Activated naive CD4-positive, alpha-beta T cell treated with anti-CD3 and anti-CD28 coated beads, Interleukin-2, amount 50 U/mL, for 72 hours (primary cell): ENCODE measurements around the gene CALML6. TPM values are rescaled to one million over a fixed set of nuclear protein-coding genes. Genes with fewer than 3 reads are reported as not detected.

Experiments
- ATAC-seq, 2 donors: fragments of 150-1000 bp; cut with Tn5 transposase; 2 replicates each; pipeline ENCODE4 v1.10.0; 2021; ENCODE audit warnings: mild to moderate bottlenecking in 2 of 2, moderate library complexity in 2 of 2
- DNase-seq, 2 donors: peaks; one replicate each; pipeline ENCODE4 v3.0.0; 2021 to 2022; ENCODE audit warnings: low spot score in 2 of 2
- H3K27ac Mint-ChIP-seq, 2 donors: one replicate each; pipeline ENCODE4 v1.8.0; 2022; ENCODE audit warnings: mild to moderate bottlenecking in 2 of 2, mixed read lengths in 2 of 2
- H3K36me3 Mint-ChIP-seq, 2 donors: one replicate each; pipeline ENCODE4 v1.8.0; 2022; ENCODE audit warnings: mixed read lengths in 2 of 2
- H3K9me3 Mint-ChIP-seq, 2 donors: one replicate each; pipeline ENCODE4 v1.8.0; 2022; ENCODE audit warnings: mixed read lengths in 2 of 2
- total RNA-seq, 2 donors: library from RNA; stranded (reverse); gene quantifications; one replicate each; pipeline ENCODE4 v1.2.3, GENCODE V29; 2022

Gene CALML6
- total RNA-seq, 2 donors from 2014 or later = 1.4 to 2.6 TPM

DNA sequence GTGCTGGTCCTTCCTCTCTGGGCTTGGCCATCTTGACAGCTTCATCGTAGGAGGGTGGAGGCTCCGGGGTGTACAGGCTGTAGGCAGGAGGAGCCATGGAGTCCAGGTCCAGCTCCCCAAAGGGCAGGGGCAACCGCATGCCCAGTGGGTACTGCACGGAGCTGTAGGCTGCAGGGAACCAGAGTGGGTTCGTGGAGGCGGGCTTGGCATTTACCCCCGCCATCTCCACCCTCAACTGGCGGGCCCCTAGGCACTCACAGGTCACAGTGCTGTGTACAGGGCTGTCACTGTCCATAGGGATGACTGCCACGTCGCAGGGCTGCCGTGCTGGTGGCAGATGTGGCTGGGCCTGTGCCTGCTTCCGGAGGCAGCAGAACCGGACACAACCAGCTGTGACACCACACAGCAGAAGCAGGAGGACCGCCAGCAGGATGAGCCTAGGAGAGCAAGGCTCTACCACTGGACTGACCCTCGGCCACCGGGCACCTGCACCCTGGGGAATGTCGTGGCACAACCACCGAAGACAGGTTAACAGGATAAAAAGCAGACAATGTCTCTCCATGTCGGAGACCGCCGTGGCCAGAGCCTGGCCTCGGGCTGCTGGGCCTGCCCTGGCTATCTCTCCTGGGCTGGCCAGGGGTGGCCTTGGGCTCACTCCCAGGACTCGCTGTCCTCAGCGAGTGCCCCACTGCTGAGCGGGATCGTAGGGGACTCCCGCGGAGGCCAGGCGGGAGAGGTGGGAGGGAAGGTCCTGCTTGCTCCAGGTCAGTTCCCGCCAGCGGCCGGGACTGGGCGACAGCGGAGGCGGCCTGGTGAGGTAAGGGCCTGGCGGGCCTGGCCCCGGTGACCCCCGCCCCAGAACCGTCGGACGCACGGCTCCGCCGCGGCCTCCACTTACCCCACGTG is 3.2 kb downstream of the CALML6 start:
- Mint-ChIP-seq H3K27ac (no peak overlapping the region), H3K9me3 (no peaks in the 10 kb centered on the region), H3K36me3 (no peaks in the 10 kb centered on the region)
- no peak for ATAC-seq
- peak in 1 of 2 donors; percentile 68 for DNase-seq

GRCh38 chr1:1918901-1919303 is 3.8 kb downstream of the CALML6 start, which contains the start of gene TMEM52:
Gene TMEM52, minus strand, starts transcription at chr1:1919279. Its CDS starts 14 bp downstream, at chr1:1919265.
- Mint-ChIP-seq H3K36me3 (no peaks in the 10 kb centered on the region), H3K9me3 (no peaks in the 10 kb centered on the region), H3K27ac (no peak within 1 kb of the TSS)
- DNase-seq (peak in 1 of 2 donors; percentile 71), ATAC-seq (peak; percentile 6 to 50)

DNA sequence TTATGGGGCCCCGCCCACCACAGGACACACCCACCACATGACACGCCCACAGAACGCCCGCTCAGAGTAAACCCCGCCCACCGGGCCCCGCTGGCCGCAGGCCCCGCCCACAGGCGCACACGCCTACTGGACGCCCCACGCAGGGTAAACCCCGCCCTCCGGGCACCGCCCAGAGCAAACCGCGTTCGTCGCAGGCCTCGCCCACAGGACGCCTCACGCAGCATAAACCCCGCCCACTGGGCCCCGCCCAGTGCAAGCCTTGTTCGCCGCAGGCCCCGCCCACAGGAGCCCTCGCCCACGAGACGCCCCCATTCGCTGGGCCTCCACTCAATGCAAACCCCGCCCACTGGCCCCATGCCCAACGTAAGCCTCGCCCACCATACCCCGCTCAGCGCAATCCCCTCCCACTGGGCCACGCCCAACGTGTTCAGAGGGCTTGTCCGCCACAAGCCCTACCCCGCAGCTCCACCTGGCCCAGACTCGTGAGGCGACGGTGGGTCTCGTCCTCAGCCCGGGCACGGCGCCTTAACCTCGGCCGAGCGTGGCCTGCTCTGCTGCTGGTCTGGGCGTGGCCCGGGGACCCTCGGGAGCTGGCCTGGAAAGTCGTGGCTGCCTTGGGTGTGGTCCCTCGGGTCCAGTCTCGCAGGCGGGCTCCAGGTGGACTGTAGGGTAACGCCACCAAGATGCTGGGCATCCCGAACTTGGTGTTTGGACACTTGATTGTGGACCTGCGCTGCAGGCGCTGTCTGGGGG is 4.4 kb downstream of the CALML6 start:
- DNase-seq (peak; percentile 98 to 100), ATAC-seq (peak; percentile 86 to 92)
- no peaks in the 10 kb centered on the region for H3K36me3 Mint-ChIP-seq
- H3K27ac Mint-ChIP-seq = no peak overlapping the region
- no peaks in the 10 kb centered on the region for H3K9me3 Mint-ChIP-seq

GRCh38 chr1:1920057-1920607 is 5.1 kb downstream of the CALML6 start:
- Mint-ChIP-seq H3K27ac (no peak overlapping the region), H3K9me3 (no peaks in the 10 kb centered on the region), H3K36me3 (no peaks in the 10 kb centered on the region)
- DNase-seq (no peak), ATAC-seq (no peak)

DNA sequence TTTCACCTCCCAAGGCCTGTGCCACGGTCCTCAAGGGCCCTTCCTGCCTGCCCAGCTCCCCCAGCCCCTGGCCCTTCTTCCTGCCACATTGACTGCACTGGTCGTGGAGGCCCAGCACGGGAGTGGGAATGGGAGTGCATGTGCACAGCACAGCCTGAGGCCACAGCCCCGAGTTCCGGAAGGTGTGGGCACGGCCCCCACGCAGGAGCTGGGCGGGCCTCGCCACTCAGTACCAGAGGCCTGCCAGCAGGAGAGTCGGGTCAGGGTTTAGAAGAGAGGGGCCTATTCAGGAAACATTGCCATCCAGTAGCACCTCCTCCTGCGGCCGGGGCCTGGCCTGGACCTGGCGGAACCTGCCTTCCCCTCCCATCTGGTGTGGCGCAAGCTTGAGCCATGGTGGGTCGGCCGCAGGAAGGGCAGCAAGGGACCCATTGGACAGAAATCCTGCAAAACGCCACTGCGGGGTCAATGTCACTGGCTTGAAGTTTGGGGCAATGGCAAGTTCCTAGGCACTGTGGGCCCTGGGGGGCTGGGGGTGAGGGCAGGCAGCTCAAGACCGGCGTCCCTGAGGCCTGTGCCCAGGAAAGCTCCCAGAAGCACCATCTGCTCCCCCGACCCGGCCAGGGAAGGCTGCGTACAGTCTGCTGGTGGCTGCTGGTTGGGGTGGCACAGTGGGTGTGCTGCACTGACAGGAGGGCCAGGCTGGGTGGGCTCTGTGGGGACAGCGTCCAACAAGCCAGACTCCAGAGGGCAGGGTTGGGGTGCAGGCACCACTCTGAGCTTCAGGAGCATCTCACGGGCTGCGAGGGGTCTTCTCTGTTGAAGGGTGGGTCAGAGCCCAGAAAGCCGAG is 5.8 kb downstream of the CALML6 start:
- no peak overlapping the region for H3K27ac Mint-ChIP-seq
- no peak for DNase-seq
- no peak for ATAC-seq
- no peaks in the 10 kb centered on the region for H3K9me3 Mint-ChIP-seq
- H3K36me3 Mint-ChIP-seq = no peaks in the 10 kb centered on the region

- ATAC-seq (no peak), DNase-seq (no peak)
- no peaks in the 10 kb centered on the region for H3K9me3 Mint-ChIP-seq
Observed at GRCh38 chr1:1921459-1921862, 6.4 kb downstream of the CALML6 start.

DNA sequence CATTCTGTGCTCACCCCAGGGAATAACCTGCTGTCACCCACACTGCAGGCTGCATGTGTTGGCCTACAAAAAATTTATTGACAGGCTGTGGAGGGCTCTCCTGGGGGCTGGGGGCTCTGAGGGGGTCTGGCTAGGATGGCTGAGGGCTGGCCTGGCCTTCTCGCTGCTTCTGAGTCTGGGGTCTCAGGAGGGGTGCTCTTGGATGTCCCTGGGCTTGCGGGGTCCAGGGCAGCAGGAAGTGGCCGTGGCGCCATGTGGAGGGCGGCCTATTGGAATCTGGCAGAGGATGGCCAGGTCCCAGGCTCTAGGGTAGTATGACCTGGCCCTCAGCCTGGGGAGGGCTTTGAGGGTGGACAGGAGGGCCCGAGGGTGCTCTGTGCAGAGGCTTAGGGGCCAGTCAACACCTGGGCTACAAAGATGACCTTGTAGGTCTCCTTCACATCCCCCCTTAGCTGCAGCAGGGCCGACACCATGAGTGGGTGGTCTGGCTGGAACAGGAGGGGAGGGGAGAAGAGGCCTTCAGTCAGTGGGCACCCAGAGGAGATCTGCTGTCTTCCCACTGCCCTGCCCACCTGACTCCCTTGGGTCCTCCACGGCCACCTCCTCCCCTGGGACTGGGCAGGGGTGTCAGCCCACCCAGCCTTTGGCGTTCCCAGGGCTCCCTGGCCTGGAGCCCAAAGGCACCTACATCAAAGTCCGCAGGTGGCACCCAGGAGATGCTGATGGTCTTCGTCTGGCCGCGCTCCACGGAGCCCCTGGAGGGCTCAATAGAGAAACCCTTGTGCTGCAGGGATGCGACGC is 7.0 kb downstream of the CALML6 start:
- DNase-seq (no peak), ATAC-seq (no peak)
- no peaks in the 10 kb centered on the region for H3K36me3 Mint-ChIP-seq
- H3K9me3 Mint-ChIP-seq = no peaks in the 10 kb centered on the region
- no peak overlapping the region for H3K27ac Mint-ChIP-seq

More at GRCh38 chr1:1921459-1921862, 6.4 kb downstream of the CALML6 start:
- no peak overlapping the region for H3K27ac Mint-ChIP-seq
- no peaks in the 10 kb centered on the region for H3K36me3 Mint-ChIP-seq

GRCh38 chr1:1922702-1922955 is 7.6 kb downstream of the CALML6 start:
- no peaks in the 10 kb centered on the region for H3K36me3 Mint-ChIP-seq
- no peak for ATAC-seq
- H3K9me3 Mint-ChIP-seq = no peaks in the 10 kb centered on the region
- no peak for DNase-seq
- no peak overlapping the region for H3K27ac Mint-ChIP-seq

GRCh38 chr1:1922956-1923833 is 8.1 kb downstream of the CALML6 start:
- Mint-ChIP-seq H3K36me3 (no peaks in the 10 kb centered on the region), H3K27ac (no peak overlapping the region), H3K9me3 (no peaks in the 10 kb centered on the region)
- DNase-seq (no peak), ATAC-seq (no peak)

GRCh38 chr1:1924386-1924785 is 9.3 kb downstream of the CALML6 start:
- H3K9me3 Mint-ChIP-seq = no peaks in the 10 kb centered on the region
- ATAC-seq (no peak), DNase-seq (no peak)
- H3K36me3 Mint-ChIP-seq = no peaks in the 10 kb centered on the region
- no peak overlapping the region for H3K27ac Mint-ChIP-seq

GRCh38 chr1:1924849-1925248 is 9.8 kb downstream of the CALML6 start:
- H3K9me3 Mint-ChIP-seq = no peaks in the 10 kb centered on the region
- H3K27ac Mint-ChIP-seq = no peak overlapping the region
- ATAC-seq (no peak), DNase-seq (no peak)
- no peaks in the 10 kb centered on the region for H3K36me3 Mint-ChIP-seq

- Mint-ChIP-seq H3K36me3 (no peaks in the 10 kb centered on the region), H3K27ac (no peak overlapping the region), H3K9me3 (no peaks in the 10 kb centered on the region)
- DNase-seq = no peak
- ATAC-seq = no peak
Observed at GRCh38 chr1:1925437-1926345, 10.6 kb downstream of the CALML6 start.

- Mint-ChIP-seq H3K36me3 (no peaks in the 10 kb centered on the region), H3K27ac (no peak overlapping the region), H3K9me3 (no peaks in the 10 kb centered on the region)
- no peak for ATAC-seq
- no peak for DNase-seq
Observed at GRCh38 chr1:1926346-1926811, 11.3 kb downstream of the CALML6 start.
